ENCODE results near the gene PAK1.

DNA sequence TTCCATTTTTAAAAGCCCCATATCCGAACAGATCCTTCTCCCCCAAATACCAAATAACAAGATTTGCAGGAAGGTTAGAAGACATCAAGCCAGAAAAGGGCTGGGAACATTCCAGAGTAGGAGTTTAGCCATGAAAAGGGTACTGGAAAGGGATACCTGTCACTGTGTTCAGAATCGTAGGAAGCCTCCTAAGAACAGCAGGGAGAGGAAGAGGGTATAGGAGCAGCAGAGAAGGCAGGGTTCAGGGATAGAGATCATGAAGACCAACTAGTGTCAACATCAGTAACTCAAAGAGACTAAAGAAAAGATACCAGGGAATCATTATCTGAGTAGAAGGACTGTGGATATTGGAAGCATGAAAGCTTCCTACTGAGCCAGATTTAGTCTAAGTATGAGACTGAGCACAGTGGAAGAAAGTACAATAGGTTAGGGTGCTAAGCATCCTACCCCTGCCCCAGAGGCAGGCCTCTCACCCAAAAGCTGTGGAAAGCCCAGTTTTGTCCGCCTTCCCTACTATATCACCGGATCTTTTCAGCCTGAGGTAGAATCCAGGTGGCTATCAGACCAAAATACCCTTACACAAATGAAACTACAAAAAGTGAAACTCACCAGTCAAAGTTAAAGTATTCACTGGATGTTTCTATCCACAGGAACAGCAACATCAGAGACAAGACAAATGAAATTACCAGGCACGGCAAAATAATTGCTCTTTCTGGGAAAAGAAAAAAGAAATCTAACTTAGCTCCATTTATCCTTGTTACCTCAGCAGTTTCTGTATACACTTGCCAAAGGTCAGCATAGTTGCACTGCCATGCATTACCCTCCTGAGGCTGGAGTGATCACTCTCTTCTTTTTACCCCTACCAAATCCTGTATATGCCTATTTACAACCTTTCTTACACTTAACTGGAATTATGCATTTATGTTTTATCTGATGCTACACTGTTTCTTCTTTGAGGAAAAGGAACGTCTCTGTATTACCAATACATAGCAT lies 189.1 kb downstream of the PAK1 start:
- TF ChIP-seq POLR2AphosphoS5 (IDR thresholded peaks at IDR 0.05; ENCODE audit: low read depth, low read length) (no peak), POLR2A (IDR thresholded peaks at IDR 0.05; ENCODE audit: low read depth, low read length) (no peak)

All from GM12892 (cell line).